HG02759 (cell line): Measurements from ENCODE around the gene PLEKHA5.
"Not testable (repeated sequence)": the region's sequence is repeated elsewhere in the genome, so short reads cannot be mapped to it uniquely, and the experiment has no call there.

ENCODE experiments used
- ATAC-seq: cut with Tn5 transposase; IDR thresholded peaks from one replicate; pipeline ENCODE4 v1.9.1; 2021; ENCODE audit warnings: mild to moderate bottlenecking, moderate library complexity; ENCODE audit not compliant: unreplicated experiment

Gene PLEKHA5

DNA sequence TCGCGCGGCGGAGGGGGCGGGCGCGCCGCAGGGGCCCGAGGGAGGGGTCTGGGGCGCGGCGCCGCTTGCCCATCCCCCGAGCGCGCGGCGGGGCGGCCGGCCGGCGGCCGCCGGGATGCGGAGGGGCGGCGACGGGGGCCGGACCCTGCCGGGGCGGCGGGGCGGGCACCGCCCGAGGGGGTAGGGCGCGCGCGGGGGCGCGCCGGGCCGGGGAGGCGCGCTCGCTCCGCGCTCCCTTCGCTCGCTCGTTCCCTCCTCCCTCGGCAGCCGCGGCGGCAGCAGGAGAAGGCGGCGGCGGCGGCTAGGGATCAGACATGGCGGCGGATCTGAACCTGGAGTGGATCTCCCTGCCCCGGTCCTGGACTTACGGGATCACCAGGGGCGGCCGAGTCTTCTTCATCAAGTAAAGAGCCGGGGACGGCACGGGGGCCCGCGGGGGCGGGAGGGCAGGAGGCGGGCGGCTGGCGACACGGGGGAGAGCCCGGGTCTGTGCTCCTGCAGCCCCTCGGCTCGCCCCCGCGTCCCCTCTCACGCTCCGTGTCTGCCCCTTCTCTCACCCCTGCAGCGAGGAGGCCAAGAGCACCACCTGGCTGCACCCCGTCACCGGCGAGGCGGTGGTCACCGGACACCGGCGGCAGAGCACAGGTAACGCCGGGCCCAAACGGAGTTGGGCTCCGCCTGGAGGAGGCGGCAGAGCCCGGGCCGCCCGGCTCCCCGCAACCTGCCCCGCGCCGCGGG, at the start of gene PLEKHA5:
Gene PLEKHA5 (plus strand): TSS at position 248 of the 738 bp plus-strand sequence. CDS start 67 bp downstream, at position 315.
- ATAC-seq = peak; percentile 65

GRCh38 chr12:19080918-19081317, 48.6 kb upstream of the PLEKHA5 start:
- no peak for ATAC-seq

- ATAC-seq = no peak
Measured at GRCh38 chr12:19082365-19082911, 47.1 kb upstream of the PLEKHA5 start.

DNA sequence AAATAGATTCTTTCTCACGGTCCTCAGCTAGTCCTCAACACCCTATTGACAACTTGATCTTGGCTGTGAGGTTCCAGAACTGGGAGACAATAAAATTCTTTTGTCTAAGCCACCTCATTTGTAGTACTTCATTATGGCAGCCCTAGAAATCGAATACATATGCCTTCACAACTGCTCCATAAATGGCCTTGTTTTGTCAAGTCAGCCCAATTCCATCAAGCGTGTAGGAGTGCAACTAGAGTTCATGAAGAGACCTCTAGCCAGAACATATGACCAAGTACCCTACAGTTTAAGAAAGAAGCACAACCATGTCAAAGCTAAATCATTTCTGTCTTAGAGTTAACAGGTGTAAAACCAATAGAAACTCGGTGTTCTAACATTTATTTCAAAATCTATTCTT, 45.0 kb upstream of the PLEKHA5 start:
- no peak for ATAC-seq

GRCh38 chr12:19085090-19085489, 44.4 kb upstream of the PLEKHA5 start:
- ATAC-seq = no peak

- no peak for ATAC-seq
Measured at GRCh38 chr12:19088606-19089005, 40.9 kb upstream of the PLEKHA5 start.

GRCh38 chr12:19092482-19092881, 37.1 kb upstream of the PLEKHA5 start:
- ATAC-seq = not testable (repeated sequence)

- ATAC-seq = no peak
Measured at GRCh38 chr12:19093218-19093617, 36.3 kb upstream of the PLEKHA5 start.

GRCh38 chr12:19095331-19095730, 34.2 kb upstream of the PLEKHA5 start:
- no peak for ATAC-seq

DNA sequence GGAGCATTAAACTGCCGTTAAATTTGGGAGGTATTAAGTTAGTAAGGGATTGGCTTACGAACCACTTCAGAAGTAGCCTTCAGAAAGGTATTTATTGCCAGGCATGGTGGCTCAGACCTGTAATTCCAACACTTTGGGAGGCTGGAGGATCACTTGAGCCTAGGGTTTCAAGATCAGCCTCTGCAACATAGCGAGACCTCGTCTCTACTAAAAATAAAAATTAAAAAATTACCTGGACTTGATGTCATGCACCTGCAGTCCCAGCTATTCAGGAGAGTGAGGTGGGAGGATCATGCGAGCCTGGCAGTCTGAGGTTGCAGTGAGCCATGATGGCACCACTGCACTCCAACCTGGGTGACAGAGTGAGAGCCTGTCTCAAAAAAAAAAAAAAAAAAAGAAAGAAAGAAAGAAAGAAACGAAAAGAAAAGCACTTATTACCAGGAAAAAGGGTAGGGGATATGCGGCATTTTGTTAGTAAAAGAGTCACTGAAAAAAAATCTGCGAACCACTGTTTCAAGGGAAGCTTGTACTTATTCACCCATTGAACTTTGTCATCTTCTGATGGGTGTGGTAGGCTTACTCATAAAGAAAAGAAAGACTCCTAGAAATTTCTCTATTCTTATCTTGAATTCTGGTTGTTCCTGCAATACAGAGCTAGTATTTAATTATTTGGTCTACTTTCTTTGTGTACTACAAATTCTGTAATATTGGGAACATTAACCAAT, 33.6 kb upstream of the PLEKHA5 start:
- no peak for ATAC-seq

GRCh38 chr12:19105463-19105862, 24.1 kb upstream of the PLEKHA5 start:
- ATAC-seq = no peak

- ATAC-seq = no peak
Measured at GRCh38 chr12:19107750-19108149, 21.8 kb upstream of the PLEKHA5 start.

GRCh38 chr12:19110221-19110940, 19.2 kb upstream of the PLEKHA5 start:
- no peak for ATAC-seq

DNA sequence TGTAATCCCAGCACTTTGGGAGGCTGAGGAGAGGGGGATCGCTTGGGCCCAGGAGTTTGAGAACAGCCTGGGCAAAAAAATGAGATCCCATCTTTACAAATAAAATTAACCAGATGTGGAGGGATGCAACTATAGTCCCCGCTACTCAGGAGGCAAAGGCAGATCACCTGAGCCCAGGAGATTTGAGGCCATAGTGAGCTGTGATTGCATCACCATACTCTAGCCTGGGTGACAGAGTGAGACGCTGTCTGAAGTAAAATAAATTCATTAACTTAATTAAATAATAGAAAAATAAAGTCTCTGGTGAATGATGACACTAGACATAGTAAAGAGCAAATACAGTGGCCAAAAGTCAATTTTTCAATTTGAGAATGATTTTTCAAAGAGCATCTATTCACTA, 16.1 kb upstream of the PLEKHA5 start:
- ATAC-seq = no peak

- no peak for ATAC-seq
Measured at GRCh38 chr12:19115285-19115684, 14.2 kb upstream of the PLEKHA5 start.

DNA sequence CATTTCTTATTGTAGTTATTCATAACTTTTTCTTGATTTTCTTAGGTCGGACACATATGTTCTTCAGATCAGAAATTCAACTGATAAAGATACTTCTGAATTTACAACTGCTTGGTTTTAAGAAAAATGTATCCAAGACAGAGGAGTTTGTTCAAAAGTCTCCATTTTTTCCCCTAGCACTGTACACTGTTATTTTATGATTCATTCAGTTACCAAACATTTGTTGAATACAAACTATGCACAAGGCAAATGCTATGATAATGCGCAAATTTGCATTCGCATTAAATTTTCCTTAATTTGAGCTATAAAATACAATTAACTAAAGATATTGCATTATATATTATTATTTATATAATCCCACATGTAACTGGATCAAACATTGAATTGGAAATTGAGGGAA, 10.1 kb upstream of the PLEKHA5 start:
- no peak for ATAC-seq

GRCh38 chr12:19120795-19121194, 8.7 kb upstream of the PLEKHA5 start:
- ATAC-seq = no peak

DNA sequence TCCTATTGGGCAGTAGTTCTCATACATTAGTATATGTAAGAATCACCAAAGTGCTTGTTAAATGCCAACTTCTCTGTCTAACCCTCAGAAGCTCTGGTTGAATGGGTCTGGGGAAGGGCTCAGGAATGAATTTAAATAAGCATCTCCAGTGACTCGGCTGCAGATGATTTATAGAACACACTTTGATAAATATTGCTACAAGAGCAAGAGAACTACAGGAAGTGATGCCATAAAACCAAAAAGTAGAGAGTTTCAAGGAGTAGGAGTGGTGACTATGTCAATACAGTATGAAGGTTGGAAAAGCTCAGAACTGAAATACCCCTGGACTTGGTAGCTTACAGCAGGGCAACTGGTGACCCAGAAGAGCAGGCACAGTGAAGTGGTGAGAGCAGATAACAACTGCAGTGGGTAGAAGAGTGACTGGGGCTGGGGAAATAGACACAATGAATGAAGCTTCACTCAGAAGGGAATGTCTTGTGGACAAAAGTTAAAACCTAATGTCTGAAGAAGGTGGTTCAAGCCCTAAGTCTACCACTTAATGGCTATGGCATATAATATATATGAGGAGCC, 8.0 kb upstream of the PLEKHA5 start:
- no peak for ATAC-seq

DNA sequence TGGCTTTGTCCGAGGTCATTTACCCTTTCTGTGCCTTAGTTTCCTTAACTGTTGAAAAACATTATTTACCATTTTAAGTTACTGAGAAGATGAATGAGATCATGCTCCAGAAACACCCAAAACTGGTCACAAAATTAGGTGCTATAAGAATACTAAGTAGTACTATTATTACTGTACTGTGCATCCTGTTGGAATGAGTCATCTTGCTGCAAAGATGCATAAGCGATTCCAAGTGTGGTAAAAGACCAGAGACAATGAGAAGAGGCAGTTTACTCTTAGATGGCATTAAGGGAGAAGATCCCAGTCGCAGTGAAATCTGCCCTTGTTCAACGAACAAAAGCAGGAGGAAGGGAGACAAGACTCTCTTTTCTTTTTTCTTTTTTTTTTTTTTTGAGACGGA, 4.2 kb upstream of the PLEKHA5 start:
- no peak for ATAC-seq

- ATAC-seq = no peak
Measured at GRCh38 chr12:19127270-19127669, 2.3 kb upstream of the PLEKHA5 start.

- no peak for ATAC-seq
Measured at GRCh38 chr12:19128485-19128884, 1.0 kb upstream of the PLEKHA5 start.
